RPMI8226 (cell line): Measurements from ENCODE around the gene LMNTD2.

ENCODE experiments used
- DNase-seq: peaks from one replicate; pipeline ENCODE4 v3.0.0-alpha.2; 2015

Gene LMNTD2

DNA sequence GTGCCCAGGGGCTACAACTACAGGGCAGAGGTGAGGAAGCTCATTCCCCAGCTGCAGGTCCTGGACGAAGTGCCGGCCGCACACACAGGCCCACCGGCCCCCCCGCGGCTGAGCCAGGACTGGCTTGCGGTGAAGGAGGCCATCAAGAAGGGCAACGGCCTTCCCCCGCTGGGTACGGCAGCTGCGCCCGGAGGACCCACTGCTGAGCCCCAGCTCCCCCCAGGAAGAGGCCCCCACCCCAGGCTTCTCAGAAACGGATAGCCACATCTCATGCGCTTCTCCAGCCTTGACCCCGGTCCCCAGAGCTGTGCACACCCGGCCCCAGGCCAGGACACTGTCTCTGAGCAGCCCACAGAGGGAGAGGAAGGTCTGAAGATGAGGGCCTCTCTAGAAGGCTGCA is 9.4 kb downstream of the LMNTD2 start:
- no peak for DNase-seq

DNA sequence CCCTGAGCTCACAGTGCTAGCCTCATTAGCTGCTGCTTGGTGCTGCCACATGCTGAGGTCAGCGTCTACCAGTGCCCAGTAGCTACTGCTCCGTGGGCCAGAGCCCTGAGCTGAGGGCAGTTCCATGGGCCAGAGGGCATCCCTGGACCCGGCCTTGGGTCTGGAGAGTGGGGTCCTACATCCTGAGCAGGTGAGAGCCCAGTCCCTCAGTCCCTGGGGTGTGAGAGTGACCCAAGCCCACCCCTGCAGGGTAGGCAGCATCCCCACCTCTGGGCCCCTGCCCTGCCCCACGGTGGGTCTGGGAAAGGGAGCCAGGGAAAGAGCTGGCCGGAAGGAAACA is 9.8 kb downstream of the LMNTD2 start:
- DNase-seq = no peak

DNA sequence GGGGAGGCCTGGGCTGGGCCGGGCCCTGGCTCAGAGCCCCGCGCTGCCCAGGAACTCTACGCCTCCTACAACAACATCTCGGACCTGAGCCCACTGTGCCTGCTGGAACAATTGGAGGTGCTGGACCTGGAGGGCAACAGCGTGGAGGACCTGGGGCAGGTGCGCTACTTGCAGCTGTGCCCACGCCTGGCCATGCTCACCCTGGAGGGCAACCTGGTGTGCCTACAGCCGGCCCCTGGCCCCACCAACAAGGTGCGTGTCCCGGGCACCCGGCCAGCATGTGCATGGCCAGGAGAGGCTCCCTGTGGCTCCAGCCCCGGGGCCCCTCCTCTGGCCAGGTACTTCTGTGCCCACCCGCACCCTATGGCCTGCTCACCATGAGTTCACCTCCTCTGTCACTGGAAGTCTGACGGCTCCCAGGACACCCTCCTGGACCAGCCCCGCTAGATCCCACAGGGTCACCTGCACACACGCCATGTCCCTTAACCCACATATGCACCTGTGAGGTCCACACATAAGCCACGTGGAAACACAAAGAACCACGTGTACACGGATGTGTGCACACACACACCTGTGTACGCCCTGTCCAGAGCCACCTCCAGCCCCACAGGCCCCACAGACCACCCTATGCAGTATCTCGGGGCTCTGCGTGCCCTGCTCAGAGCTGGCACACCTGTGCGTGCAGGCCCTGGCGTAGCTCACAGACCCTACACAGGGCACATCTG is 10.4 kb downstream of the LMNTD2 start:
- DNase-seq = no peak

DNA sequence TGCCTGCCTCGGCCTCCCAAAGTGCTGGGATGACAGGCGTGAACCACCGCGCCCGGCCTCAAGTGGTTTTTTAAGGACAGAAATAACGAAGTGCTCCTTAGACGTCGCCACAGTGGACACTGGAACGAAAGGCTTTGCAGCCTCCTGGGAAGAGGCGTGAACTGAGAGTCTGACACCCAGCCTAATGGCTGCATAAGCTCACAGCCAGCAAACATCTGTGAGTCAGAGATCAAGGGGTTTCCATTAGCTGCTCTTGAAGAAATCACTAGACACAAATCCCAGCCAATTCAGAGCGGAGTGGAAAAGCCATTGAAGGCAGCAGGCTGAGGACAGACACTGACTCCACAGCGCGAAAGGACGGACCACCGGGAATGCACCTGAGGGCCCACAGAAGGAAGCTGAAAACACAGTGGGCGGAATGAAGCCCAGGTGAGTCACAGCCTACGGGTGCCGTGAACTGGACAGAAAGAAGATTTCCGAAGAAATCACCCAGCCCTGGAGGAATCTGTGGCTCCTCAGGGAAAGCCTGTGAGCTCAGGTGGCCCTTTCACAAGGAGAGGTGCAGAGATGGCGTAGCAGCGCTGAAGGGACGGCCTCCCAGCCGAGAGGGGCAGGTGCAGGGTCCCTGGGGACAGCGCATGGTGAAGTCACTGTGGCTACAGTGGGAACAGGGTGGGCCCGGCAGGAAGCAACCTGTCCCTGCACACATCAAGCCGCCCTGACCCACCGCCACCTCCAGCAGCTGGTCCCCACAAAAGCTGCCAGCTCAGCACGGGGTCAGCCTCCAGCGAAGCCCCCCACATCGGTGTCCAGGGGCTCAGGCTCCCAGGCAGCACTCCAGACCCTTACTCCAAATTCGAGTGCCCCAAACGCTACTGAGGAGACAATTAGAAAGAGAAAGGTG is 11.6 kb downstream of the LMNTD2 start:
- DNase-seq = no peak

DNA sequence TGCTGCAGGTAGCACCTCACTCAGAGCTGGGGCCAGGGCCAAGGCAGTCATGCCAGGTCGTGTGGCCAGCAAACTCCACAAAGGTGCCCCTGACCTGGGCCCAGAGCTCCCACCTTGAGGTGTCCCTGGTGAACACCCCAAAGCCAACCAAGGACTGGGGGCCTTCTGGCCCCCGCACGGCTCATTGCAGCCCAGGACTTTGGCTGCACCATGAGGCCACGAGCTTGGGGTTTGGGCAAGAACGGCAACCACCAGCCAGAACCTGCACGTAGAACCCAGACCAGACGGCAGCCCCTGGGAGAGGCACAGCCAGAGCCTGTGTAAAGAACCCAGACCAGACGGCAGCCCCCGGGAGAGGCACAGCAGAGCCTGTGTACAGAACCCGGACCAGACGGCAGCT is 15.4 kb downstream of the LMNTD2 start:
- no peak for DNase-seq

DNA sequence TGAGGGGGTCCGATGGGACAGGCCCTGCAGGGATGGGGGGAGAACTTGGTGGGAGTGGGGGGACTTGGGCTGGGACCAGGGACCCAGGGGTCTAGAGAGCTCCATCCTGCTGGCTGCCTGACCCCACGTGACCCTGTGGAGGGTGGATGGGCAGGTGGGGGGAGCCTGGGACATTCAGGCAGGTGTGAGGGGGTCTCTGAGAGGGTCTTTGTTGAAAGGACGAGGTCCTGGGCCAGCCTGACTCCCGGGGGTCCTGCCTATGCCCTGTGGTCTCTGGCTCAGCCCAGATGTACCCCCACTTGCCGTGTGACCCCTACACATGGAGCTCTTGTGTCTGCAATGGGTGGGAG is 15.7 kb downstream of the LMNTD2 start:
- no peak for DNase-seq

DNA sequence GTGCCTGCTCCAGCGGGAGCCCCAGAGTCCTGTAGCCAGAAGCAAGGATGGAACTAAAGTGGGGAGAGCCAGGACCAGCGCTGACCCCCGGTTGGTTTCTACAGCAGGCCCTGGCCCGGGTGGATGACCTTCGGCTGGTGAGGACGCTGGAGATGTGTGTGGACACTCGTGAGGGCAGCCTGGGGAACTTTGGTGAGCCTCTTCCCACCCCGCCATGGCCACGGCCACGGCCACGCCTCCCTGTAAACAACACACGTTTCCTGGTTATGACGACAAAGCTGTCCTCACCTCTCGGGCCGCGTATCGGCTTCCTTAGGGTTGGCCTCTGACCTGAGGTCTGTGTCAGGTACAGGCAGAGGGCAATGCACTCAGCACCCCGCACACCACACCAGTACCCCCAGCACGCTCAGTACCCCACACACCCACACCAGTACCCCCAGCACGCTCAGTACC is 19.1 kb downstream of the LMNTD2 start:
- no peak for DNase-seq

DNA sequence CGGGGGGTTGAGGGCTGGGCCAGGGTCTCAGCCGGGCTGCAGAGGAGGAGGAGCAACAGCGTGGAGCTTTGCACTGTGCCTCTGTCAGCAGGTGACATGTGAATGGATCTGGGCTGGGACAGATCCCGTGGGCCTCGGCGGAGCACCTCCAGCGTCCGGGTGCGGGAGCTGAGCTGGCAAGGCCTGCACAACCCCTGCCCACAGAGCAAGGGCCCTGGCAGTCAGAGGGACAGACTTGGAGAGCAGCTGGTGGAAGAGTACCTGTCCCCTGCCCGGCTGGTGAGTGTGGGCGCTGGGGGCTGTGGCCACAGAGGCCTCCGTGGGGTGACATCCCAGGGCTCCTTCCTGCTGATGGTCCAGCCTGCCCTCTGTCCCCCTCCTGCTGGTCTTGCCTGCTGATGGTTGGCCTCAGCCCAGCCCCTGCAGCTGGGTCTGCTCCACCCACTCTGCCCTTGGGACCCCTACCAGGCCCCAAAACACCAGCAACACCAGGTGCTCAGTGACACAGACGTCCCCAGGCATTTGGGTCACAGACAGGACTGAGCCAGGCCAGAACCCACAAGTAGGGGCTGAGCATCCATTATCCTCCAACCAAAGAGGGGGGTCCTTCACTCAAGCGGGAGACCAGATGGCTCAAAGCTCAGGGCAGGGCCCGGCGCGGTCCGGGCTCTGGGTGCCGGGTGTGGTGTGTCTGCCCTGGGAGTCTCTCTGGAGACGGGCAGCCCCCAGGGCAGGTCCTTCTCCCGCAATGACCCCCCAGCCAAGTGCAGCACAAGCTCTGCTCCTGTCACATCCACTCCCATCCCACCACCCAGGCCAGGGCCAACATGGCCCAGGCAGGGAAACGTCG is 19.7 kb downstream of the LMNTD2 start:
- no peak for DNase-seq

DNA sequence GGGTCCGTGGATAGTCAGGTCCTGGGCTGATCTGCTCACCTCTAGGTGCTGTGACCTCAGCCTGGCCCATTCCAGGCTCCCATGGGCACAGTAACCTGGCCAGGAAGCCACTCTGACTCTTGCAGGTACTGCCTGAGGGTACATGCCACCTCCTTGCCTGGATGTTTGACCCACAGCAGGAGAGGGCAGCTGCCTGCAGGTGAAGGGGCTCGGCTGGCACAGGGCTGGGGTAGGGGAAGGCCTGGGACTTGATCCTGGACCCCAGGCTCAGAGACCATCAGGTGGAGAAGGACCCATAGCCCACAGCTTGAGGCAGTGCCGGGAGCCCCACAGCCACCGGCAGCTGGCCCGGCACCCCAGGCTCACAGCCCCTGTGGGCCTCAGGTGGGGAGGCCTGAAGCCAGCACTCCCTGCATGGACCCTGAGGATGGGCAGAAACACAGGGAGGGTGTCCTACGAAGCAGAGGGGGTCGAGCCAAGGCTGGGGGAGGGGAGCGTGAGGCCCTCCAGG is 20.5 kb downstream of the LMNTD2 start:
- DNase-seq = no peak

DNA sequence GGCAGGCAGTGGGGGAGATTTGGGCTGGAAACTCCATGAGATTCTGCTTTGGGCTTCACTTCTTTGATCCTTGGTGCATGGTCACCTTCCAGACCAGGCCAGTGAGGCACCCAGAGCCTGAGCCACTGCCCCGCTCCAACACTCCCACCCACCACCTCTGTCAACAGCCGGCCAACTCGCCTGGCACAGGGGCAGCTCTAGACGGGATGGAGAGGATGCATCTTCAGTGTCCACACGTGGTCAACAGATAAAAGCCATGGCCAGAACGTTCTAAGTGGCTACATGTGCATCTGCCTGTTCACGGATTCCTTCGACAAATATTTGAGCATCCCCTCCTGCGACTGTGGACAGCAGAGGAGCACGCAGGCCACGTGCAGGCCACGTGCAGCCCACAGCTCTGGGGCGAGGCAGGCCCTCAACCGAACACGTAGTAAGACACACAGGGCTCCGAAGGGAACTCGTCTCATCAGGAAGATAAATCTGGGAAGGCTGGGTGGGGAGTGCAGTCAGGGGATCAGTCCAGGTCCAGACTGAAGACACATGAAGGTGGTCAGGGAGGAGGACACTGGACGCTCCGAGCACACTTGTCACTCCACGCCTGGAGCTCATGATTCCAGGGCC is 22.0 kb downstream of the LMNTD2 start:
- no peak for DNase-seq

DNA sequence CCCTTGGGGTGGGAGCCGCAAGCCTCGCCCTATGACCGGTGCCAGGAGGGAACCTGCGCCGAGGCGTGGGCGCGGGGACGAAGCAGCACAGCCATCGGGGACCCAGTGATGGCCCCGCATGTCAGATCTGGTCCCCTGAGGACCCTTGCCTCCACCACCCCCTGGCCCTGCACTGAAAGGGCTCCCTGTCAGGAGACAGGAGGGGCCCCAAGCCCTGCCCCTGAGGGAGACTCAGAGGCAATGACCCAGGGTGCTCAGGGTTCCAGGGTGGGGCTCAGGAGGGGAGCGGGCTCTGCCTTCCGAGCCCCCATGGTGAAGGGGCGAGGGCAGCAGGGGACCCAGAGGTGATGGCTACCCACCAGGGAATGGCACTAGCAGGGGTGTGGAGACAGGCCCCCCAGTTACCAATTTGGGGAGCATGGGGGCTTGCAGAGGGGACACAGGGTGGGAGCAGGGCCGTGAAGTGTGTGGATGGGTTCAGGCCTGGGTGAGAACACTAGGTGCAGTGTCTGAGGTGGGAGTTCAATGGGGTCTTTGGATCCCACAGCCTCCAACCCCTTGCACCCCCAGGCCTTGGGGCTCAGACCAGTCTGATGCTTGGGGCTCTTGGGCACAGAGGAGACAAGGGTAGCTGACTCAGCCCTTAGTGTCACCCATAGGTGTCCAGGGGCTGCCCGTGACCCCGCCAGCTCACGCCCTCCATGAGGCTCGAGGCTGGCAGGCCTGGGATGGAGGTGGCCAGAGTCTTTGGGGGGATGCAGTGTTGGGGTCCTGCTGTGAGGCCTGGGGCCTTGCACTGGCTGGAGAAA is 22.7 kb downstream of the LMNTD2 start:
- DNase-seq = no peak

DNA sequence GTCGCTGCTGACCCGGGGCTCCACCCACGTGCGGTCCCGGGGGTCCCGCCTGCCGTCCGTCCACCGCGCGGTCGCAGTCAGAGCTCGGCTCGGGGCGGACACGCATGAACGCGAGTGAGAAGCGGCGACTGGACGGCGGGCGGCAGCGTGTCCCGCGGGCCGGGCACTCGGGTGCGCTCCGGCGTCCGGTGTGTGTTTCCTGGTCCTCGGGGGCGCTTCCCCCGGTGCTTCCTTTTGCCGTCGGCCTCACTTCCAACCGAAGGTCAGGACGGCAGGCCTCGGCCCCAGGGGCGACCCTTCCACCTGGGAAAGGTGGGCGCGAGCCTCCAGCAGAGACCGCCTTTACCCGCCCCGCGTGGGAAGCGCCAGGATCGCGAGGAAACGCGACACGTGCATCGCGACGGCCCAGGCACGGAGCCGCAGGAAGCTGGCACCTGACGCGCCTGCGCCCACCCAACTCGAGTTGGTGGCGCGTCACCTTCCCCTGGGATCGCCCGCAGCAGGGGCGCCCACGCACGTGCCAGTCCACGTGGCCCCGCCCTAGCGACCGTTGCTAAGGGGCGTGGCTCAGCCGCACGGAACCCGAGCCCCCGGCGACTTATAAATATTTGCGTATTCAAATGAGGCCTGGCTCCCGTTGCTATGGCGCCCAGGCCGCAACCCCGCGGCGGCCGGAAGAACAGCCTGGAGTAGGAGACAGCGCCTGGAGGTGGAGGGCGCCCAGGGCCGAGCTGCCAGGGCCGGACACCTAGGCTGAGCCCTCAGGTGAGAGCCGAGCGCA is 23.5 kb downstream of the LMNTD2 start, which contains the start of gene LRRC56:
LRRC56 (plus strand) TSS at position 687 of the 781 bp plus-strand sequence. CDS start 3,158 bp downstream, outside the sequence.
- peak; percentile 94 for DNase-seq

DNA sequence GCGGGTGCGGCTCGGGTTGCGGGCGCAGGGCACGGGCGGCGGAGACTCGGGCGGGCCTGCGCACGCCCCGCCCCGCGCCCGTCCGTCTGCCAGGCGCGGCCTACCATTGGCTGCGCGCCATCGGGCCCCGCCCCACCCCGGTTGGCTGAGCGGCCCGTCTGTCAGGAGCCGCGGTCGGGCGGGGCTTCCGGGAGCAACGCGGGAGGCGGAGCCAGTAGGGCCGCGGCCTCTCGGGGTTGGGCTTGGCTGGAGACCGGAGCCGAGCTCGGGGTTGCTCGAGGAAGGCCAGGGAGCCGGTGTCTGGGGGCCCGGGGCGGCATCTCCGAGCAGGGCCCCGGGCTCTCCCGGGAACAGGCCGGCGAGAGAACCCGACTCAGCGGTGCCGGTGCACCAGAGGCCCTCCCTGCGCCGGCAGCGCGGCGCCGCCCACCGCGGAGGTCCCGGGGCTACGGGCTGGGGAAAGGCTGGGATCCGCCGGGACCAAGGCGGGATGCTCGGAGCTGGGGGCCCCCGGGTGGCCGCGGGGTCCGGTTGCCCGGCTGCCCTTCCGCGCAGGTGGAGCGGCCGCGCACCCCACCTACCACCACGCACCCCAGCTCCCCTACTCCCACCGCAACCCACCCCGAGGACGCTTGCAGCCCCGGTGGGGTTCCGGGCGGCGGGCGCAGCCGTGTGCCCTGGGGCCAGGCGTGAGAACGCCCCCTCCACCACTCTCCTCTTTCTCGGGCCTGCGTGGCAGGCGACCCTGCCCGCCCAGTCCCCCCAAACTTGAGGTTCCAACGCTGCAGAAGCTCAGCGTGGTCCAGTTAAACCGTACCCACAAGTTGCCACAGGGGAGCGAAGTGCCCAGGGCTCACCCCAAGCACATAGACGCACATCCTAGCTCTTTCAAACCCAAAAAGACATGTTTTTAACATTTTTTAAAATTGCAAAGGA is 24.8 kb downstream of the LMNTD2 start, which contains the start of gene HRAS:
HRAS (minus strand) TSS at position 58 of the 936 bp plus-strand sequence.
- DNase-seq = peak; percentile 94

DNA sequence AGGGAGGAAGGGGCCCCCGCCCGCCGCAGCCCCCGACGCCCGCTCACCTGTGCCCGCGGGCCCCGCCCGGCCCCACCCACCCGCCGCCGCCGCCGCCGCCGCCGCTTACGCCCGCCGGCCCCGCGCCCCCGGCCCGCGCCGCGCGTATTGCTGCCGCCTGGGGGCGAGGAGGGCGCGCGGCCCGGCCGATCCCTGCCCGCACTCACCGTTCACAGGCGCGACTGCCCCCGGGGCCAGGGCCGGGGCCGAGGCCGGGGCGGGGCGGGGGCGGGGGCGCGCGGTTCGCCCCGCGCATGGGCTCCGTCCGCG is 25.4 kb downstream of the LMNTD2 start:
- no peak for DNase-seq

DNA sequence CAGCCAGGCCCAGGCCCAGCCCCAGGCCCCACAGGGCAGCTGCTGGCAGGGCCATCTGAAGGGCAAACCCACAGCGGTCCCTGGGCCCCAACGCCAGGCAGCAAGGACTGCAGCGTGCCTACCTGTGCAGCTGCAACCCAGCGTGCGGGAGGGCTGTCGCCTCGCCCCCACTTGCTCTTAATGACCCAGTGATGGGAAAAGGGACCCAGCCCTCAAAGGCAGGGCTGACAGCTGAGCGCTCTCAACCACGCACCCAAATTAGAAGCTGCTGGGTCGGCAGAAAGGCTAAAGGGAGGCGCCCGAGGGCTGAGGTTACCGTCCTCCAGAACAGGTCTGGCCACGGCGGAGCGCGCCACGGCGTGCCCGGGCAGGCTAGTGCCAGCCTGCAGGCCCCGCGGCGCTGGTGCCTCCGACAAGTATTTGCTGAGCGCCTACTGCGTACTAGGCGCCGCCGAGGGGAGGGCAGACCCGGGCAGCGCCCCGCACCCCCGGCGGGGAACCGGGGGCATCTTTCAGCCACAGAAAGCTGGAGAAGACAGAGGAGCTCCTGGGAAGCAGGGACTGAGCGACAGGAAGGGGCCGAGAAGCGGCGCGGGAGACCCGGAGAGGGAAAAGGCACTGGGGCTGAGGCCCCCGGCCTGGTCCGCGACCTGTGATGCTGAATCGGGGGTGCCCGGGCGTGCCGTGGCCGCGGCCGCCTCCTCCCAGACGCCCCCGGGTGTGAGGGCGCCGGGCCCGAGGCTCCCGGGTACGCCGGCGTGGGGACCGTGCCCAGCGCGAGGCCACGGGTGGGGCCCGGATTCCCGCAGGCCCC is 25.9 kb downstream of the LMNTD2 start:
- DNase-seq = peak; percentile 88

DNA sequence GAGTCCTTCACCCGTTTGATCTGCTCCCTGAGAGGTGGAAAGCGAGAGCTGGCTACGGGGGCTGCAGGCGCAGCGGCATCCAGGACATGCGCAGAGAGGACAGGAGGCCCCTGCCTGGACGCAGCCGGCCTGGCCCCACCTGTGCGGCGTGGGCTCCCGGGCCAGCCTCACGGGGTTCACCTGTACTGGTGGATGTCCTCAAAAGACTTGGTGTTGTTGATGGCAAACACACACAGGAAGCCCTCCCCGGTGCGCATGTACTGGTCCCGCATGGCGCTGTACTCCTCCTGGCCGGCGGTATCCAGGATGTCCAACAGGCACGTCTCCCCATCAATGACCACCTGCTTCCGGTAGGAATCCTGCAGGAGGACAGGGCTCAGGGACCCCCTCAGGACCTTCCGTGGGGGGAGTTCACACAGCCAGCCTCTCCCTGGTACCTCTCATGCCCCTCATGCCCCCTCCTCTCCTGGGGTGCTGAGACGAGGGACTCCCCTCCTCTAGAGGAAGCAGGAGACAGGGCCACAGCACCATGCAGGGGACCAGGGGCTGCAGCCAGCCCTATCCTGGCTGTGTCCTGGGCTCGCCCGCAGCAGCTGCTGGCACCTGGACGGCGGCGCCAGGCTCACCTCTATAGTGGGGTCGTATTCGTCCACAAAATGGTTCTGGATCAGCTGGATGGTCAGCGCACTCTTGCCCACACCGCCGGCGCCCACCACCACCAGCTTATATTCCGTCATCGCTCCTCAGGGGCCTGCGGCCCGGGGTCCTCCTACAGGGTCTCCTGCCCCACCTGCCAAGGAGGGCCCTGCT is 26.7 kb downstream of the LMNTD2 start:
- no peak for DNase-seq

DNA sequence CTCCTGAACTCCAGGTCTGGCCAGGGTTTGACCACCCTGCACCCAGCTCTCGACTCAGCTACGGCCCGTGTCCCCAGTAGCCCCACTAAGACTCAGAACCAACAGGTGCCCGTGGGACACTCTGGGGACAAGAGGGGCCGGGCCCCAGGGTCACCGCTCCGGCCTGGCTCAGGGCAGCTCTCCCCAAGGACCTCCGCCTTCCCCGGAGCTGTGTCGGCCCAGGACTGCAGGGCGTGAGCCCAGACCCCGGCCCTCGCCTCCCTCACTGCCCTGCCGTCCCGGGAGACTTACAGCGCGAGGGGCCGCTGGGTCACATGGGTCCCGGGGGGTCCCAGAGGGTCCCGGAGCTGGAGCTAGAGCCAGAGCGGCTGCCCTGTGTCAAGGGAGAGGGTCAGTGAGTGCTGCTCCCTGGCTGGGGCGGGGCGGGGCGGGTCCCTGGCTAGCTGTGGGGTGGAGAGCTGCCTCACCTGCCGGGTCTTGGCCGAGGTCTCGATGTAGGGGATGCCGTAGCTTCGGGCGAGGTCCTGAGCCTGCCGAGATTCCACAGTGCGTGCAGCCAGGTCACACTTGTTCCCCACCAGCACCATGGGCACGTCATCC is 27.5 kb downstream of the LMNTD2 start:
- no peak for DNase-seq
